Measurements from ENCODE around the gene INPP5E.
A peak's percentile ranks its signal among the peaks of the same experiment; 100 is the strongest.
"Not testable (repeated sequence)": the region's sequence is repeated elsewhere in the genome, so short reads cannot be mapped to it uniquely, and the experiment has no call there.

The INPP5E gene

DNA sequence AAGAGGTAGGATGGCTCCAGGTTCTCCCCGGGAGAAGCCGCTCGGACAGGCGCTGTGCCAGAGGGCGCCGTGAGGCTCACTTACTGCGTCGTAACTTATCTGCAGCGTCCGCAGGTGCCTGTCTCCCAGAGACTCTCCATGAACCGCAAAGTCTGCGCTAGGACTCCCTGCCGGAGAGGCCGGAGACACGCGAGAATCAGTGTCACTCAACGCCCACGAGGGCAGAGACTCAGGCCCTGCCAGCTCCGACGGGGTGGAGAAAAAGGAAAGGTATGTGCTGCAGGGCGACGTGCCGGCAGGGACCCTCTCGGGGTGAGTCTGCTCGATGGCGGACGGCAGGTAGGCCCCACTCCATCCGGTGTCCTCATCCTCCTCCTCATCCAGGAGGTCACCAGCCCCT is 32.6 kb downstream of the INPP5E start:
- DNase-seq = not testable (repeated sequence)

GRCh38 chr9:136405904-136406303 is 33.7 kb downstream of the INPP5E start:
- not testable (repeated sequence) for DNase-seq

DNA sequence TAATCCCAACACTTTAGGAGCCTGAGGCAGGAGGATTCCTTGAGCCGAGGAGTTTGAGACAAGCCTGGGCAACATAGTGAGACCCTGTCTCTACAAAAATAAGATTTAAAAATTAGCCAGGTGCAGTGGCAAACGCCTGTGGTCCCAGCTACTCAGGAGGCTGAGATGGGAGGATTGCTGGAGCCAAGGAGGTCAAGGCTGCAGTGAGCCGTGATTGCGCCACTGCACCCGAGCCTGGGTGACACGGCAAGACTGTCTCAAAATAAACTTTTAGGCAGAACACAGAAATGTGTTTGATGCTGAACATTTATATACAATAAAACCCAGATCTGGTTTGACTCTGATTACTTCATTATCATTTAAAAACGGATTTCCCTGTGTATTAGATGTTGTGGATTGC is 34.2 kb downstream of the INPP5E start:
- DNase-seq = no peak

GRCh38 chr9:136404801-136405136 is 34.9 kb downstream of the INPP5E start:
- no peak for DNase-seq

DNA sequence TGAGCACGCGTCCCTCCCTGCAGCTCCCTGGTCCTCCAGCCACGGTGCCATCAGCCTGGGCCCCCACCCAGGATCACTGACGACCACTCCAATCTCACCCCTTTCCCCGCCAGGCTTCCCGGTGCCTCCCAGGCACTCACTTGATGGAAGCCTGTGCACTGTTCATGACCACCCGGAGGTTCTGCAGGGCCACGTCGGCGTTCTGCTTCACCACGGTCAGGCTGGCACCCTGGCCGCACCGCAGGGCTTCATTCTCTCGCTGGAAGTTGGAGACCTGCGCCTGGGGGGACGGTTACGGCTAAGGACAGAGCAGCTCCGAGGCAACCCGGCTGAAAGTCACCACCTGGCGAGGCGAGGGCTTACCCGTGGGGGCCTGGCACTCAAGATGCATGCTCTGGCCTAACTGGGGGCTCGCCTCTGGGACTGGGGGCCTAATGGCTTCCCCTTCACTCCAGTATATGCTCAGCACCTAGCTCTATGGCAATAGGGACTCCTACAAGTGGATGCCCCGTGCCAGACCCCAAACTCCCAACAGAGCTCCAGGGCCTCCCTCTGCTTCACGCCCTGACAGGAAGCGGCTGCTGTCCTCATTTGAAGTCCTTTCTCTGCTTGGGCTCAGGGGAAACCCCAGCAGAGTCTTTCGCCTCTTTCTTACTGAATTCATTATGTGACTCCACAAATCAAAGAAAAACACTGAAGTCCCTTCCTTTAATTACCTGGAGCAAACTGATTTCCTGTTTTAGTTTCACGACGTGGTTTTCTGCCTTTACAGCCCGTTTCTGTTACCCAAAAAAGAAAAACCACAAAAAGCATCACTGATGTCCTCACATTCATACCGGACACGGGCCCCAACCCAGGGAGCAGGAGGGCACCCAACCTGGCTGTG is 35.5 kb downstream of the INPP5E start:
- DNase-seq = no peak

DNA sequence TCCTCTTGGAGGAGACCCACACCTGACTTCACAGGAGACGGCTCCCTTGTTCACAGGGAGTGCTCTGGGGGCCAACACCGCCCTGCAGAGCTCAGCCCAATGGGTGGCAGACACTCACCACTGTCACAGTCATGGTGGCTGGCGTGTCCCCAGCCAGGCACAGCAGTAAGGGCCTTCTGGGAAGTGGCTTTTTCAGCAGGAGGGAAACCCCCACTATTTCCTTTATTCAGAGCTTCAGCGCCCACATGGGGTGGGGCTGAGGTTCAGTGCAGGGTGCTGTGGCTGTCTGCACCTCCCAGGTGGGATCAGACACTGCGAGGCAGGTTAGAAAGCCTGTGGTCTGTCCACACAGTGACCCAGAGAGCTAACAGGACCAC is 36.1 kb downstream of the INPP5E start:
- no peak for DNase-seq

DNA sequence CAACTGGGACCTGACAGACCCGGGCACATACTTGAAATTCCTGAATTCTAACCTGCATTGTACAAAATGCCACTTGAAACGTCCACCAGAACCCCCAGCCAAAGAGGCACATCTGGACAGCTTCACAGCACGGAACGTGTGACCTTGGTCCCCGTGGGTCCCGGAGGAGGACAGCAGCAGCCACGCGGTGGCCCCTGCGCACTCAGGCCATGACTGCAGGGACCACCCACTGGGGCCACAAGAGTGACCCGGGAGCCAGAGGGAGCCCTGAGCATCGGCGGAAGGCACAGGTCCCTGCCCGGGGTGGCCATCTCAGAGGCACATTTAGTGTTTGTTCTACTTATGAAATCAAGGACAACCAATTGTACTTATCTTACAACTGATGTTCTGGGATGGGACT is 37.6 kb downstream of the INPP5E start:
- no peak for DNase-seq

- no peak for DNase-seq
Observed at GRCh38 chr9:136401173-136401922, 38.3 kb downstream of the INPP5E start.

DNA sequence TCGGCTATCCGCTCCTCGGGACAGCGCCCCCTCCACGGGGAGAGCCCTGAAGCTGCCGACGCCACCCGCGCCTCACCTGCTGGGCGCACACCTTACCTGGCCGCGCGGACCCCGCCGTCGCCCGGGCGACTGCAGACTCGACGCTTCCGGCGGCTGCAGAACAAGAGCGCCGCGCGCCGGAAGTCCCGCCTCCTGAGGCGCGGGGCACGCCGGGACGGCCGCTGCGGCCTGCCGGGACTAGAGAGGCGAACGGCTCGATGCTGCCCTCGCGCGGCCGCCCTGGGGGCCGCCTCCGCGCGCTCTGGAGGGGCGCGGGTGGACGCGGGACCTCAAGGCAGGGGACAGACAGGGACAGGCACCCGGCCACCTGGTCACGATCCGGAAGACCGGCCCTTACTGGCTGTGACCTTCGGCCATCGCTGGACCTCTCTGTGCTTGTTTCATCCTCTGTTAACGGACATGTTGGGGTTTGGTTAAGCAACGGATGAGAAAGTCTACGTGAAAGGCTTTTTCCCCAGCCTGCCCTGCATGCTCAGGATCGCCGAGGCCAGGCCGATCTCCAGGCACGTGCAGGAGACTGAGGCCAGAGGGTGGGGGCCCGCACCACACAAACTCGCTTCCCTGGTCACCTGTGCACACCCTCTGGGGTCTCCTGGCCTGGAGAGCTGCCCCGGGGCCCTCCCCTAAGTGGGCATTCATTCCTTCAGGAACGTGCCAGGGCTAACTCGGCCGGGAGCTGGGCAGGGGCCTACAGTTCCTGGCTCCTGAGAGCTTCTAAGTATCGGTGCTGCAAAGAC is 39.4 kb downstream of the INPP5E start, which contains the start of gene SNAPC4:
Gene SNAPC4 (minus strand): TSS at position 133 of the 797 bp plus-strand sequence. CDS start 1,742 bp downstream, outside the sequence.
- peak in 57 of 58 donors; percentile 9 to 88 (median 70) for DNase-seq

- DNase-seq = peak in 1 of 58 donors; percentile 2
Observed at GRCh38 chr9:136399176-136400037, 40.2 kb downstream of the INPP5E start.

DNA sequence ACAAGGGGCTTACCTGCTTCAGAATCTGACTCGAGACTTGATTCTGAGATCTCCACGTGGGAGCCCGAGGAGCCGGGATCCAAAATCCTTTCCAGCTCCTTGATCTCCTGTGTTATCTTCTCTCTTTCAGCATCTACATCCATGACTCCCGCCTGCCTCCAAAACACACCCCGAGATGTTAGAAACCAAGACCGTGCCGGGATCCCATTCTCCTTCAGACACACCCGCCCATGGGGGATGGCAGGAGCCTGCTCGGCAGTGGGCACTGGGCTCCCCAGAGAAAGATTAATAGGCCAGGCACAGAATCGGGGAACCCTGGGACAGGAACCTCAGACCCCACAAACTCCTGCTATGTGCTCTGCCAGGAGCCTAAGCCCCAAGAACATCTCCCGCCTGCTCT is 41.4 kb downstream of the INPP5E start:
- DNase-seq = no peak

GRCh38 chr9:136397643-136398042 is 42.0 kb downstream of the INPP5E start:
- no peak for DNase-seq

DNA sequence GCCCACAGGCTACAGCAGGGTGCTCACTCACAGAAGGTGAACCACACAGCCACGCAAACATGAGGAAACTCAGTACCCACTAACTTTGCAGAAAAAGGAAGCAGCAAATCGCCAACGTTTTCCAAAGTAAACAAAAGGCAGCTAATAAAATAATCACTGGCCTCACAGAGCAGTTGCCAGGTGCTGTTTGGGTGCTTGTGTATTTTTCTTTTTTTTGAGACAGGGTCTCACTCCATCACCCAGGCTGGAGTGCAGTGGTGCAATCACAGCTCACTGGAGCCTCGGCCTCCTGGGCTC is 43.5 kb downstream of the INPP5E start:
- DNase-seq = no peak

- no peak for DNase-seq
Observed at GRCh38 chr9:136395345-136396218, 44.1 kb downstream of the INPP5E start.

DNA sequence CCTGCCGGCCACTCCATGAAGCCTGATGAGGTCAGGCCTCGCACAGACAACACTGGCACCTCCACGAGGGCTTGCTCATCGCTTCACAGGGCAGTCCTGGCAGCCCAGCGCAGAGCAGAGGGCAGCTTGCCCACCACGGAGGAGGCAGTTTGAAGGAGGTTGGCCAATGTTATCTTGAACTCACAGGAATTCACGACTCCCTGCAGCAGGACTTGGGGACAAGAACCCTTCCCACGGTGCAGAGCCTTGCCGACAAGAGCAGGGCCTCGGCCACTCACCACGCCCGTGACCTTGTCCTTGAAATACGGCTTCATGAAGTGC is 44.7 kb downstream of the INPP5E start:
- no peak for DNase-seq

- DNase-seq = no peak
Observed at GRCh38 chr9:136394312-136395019, 45.2 kb downstream of the INPP5E start.

GRCh38 chr9:136393531-136393930 is 46.1 kb downstream of the INPP5E start:
- DNase-seq = no peak

- DNase-seq = peak in 1 of 58 donors; percentile 22
Observed at GRCh38 chr9:136392538-136393449, 46.9 kb downstream of the INPP5E start.

All from anterior cingulate cortex (tissue), 58 donors.